Measurements from ENCODE around the gene LRRC34.

LRRC34 gene

DNA sequence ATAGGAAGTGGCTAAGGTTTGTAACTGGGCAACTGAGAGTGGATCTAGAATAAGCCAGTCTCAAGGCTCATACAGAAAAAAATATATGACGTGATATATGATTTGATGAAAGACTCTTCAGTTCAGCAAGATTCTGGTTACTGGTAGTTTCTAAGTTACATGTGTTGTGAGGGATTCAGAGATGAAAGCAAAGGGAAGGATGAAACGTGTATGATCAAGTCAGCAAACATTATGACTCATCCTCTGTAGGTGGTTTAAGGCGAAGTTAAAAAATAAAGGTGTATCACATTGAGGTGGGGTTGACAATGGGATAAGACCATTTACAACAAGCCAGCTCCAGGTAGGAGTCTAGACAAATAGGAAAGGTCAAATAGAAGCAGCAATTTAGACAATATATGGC, 64.0 kb downstream of the LRRC34 start:
- TF ChIP-seq, protein P1, sequence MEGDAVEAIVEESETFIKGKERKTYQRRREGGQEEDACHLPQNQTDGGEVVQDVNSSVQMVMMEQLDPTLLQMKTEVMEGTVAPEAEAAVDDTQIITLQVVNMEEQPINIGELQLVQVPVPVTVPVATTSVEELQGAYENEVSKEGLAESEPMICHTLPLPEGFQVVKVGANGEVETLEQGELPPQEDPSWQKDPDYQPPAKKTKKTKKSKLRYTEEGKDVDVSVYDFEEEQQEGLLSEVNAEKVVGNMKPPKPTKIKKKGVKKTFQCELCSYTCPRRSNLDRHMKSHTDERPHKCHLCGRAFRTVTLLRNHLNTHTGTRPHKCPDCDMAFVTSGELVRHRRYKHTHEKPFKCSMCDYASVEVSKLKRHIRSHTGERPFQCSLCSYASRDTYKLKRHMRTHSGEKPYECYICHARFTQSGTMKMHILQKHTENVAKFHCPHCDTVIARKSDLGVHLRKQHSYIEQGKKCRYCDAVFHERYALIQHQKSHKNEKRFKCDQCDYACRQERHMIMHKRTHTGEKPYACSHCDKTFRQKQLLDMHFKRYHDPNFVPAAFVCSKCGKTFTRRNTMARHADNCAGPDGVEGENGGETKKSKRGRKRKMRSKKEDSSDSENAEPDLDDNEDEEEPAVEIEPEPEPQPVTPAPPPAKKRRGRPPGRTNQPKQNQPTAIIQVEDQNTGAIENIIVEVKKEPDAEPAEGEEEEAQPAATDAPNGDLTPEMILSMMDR (conservative IDR thresholded peaks at IDR 0.05), result no peak
- no peak overlapping the region for H3K27ac ChIP-seq

DNA sequence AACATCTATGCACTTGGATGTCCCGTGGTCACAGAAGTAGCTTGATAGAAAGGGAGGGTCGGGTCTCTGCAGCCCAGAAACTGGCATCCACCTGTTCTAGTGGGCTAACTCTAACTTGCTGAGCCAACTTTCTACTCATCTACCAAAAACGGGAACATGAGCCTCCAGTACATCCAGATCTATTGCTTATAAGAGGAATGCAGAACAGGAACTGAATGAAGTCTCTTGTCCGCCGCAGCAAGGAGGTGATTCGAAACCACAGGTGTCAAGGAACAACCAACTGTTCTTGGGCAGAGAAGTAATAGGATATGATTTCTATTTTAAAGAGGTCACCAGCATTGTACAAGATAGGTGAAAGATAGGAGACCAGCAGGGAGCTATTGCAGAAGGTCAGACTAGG, 65.8 kb downstream of the LRRC34 start:
- TF ChIP-seq, protein P1 (conservative IDR thresholded peaks at IDR 0.05), result no peak
- H3K27ac ChIP-seq, result no peak overlapping the region

DNA sequence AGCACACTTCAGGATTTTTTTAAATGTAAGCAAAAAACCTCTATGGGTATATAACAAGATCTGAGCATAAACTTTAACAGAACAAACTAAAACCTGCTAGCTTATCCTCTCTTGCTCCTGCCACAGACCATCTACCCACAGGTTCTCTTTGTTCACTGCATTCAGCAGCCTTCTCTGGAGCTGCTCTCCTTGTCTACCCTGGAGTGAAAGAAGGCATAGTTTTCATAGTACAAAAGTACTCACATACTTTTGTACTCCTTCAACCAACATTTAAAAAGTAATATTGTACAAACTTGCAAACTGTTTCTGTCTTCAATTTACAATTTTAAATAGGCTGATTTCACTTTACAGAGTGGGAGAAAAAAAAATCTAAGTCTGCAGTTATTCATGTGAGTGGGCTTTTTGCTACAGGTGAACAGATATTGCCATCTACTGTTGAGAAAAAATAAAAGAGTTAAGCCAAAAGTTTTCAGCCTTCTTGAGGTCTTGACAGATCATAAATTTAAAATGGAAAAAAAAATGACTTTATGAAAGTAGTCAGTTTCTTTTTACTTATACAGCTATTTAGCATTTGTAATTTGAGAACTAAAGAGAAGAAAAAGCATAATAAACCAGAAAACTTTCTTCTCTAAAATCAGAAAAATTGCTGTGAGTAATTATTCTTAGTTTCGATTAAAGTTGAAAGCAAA, 68.2 kb downstream of the LRRC34 start:
- TF ChIP-seq, protein P1 (conservative IDR thresholded peaks at IDR 0.05), result peak; percentile 82

More for the DNA sequence above, 68.2 kb downstream of the LRRC34 start:
- no peak overlapping the region for H3K27ac ChIP-seq

All from VCaP (cell line).